OCI-LY7 (cell line): ENCODE measurements around the gene C12orf56. TPM values are rescaled to one million over a fixed set of nuclear protein-coding genes. Genes with fewer than 3 reads are reported as not detected.
"Not testable (repeated sequence)": the region's sequence is repeated elsewhere in the genome, so short reads cannot be mapped to it uniquely, and the experiment has no call there.

Experiments
- BruUV-seq: library from RNA; stranded (reverse); fragments of 400-500 nt; replicated peaks from 2 replicates; lab custom pipeline; 2021; lab: Mats Ljungman, UMichigan
- CTCF ChIA-PET: fragments of 300-600 bp; sonication (Branson Sonifier 250); formaldehyde crosslinking; loops from one replicate; lab custom pipeline; 2022; ENCODE audit warnings: antibody characterized with exemption; ENCODE audit not compliant: unreplicated experiment; lab: Charles Lee
- POLR2A ChIA-PET: fragments of 300-600 bp; sonication (Branson Sonifier 250); formaldehyde crosslinking; loops from one replicate; lab custom pipeline; 2022; ENCODE audit warnings: antibody characterized with exemption; lab: Charles Lee
- DNase-seq: peaks from one replicate; pipeline ENCODE4 v3.0.0-alpha.2; 2015; ENCODE audit warnings: low spot score
- H2AFZ ChIP-seq: fragments of 200-600 bp; sonication (generic), shearing (Covaris generic); 2 replicates; pipeline ENCODE4 v1.6.1; 2014; ENCODE audit warnings: mild to moderate bottlenecking, antibody characterized with exemption, low read length, moderate library complexity
- H3K27ac ChIP-seq: fragments of 200-600 bp; sonication (generic); 2 replicates; pipeline ENCODE4 v1.5.1; 2014; ENCODE audit warnings: mixed run types, low read depth, mild to moderate bottlenecking, moderate library complexity, low read length, inconsistent platforms; ENCODE audit not compliant: poor library complexity, severe bottlenecking
- H3K36me3 ChIP-seq: fragments of 200-600 bp; sonication (generic); 2 replicates; pipeline ENCODE4 v1.6.1; 2014; ENCODE audit warnings: mild to moderate bottlenecking, antibody characterized with exemption, low read length, moderate library complexity, mixed read lengths; ENCODE audit not compliant: insufficient read depth
- H3K4me1 ChIP-seq: fragments of 200-600 bp; sonication (generic); 2 replicates; pipeline ENCODE4 v1.5.1; 2014; ENCODE audit warnings: mild to moderate bottlenecking, low read length; ENCODE audit not compliant: insufficient read depth, poor library complexity, severe bottlenecking
- H3K4me2 ChIP-seq: fragments of 200-600 bp; sonication (generic); 2 replicates; pipeline ENCODE4 v1.6.1; 2014; ENCODE audit warnings: mild to moderate bottlenecking, low read length
- H3K4me3 ChIP-seq: fragments of 200-600 bp; sonication (generic); 2 replicates; pipeline ENCODE4 v1.5.1; 2014; ENCODE audit warnings: mild to moderate bottlenecking, low read depth, low read length; ENCODE audit not compliant: poor library complexity, severe bottlenecking
- H3K79me2 ChIP-seq: fragments of 200-600 bp; sonication (generic); 2 replicates; pipeline ENCODE4 v1.6.1; 2016; ENCODE audit warnings: low read depth, mild to moderate bottlenecking, low read length, moderate library complexity, mixed read lengths; ENCODE audit not compliant: insufficient read depth
- H3K9me2 ChIP-seq: fragments of 200-600 bp; sonication (generic); 2 replicates; pipeline ENCODE4 v1.6.1; 2016; ENCODE audit warnings: mild to moderate bottlenecking, low read length, mixed read lengths; ENCODE audit not compliant: insufficient read depth
- H3K9me3 ChIP-seq: fragments of 200-600 bp; sonication (generic); 2 replicates; pipeline ENCODE4 v1.6.1; 2014; ENCODE audit warnings: mild to moderate bottlenecking, mixed run types, low read length, mixed read lengths
- H4K20me1 ChIP-seq: fragments of 200-600 bp; sonication (generic); 2 replicates; pipeline ENCODE4 v1.6.1; 2014; ENCODE audit warnings: mild to moderate bottlenecking, antibody characterized with exemption, low read length, moderate library complexity, mixed read lengths; ENCODE audit not compliant: insufficient read depth
- CTCF ChIP-seq: fragments of 200-600 bp; sonication (generic); conservative IDR thresholded peaks from 2 replicates; pipeline ENCODE4 v1.5.1; 2014; ENCODE audit warnings: mild to moderate bottlenecking, antibody characterized with exemption, low read length, moderate library complexity, mixed read lengths
- EZH2phosphoT487 ChIP-seq: fragments of 200-600 bp; sonication (generic); IDR thresholded peaks from 2 replicates; pipeline ENCODE4 v1.6.1; 2018; ENCODE audit warnings: low read depth, borderline replicate concordance, mild to moderate bottlenecking, mixed run types, antibody characterized with exemption, low read length, moderate library complexity, mixed read lengths
- intact Hi-C: fragments of 100-400 bp; cut with micrococcal nuclease; formaldehyde crosslinking; loops from one replicate; pipeline ENCODE4 v1.10.0; 2022; ENCODE audit not compliant: unreplicated experiment
- total RNA-seq, 2 experiments: library from RNA; depleted of rRNA in 1 of 2; stranded (reverse); fragments of >200 nt in 1 of 2; shearing (Covaris generic) in 1 of 2; gene quantifications; 2 replicates each; pipeline ENCODE4 v1.2.3, GENCODE V29; 2014 to 2022

The C12orf56 gene
- total RNA-seq, 2 experiments from 2014 or later: not detected

- intact Hi-C loops: no loop called here
- ChIA-PET CTCF (no interaction called here), POLR2A (interaction anchor here (0.6 kb wide), 2 partner anchors 8 to 378 kb away, joined by 3 read pairs; no protein-coding TSS in a partner anchor)
- Histone ChIP-seq H3K79me2 (no peaks in the 10 kb centered on the region), H4K20me1 (no peaks in the 10 kb centered on the region), H3K4me3 (no peak overlapping the region), H3K4me1 (no peaks in the 10 kb centered on the region), H3K9me2 (no peaks in the 10 kb centered on the region), H3K4me2 (no peak overlapping the region), H3K27ac (no peak overlapping the region), H3K36me3 (no peaks in the 10 kb centered on the region), H2AFZ (no peak overlapping the region), H3K9me3 (no peaks in the 10 kb centered on the region)
- no TSS peak for BruUV-seq
- TF ChIP-seq CTCF: no peak
- TF ChIP-seq EZH2phosphoT487: no peak
- DNase-seq: no peak
Measured at GRCh38 chr12:64323476-64324225, 66.9 kb downstream of the C12orf56 start.

- H3K9me3 ChIP-seq: no peaks in the 10 kb centered on the region
- no peaks in the 10 kb centered on the region for H3K4me1 ChIP-seq
- H3K27ac ChIP-seq: no peak overlapping the region
- no peak for DNase-seq
- POLR2A ChIA-PET: no interaction called here
- no peak overlapping the region for H3K4me2 ChIP-seq
- intact Hi-C loops: no loop called here
- no peaks in the 10 kb centered on the region for H3K9me2 ChIP-seq
- no peak for TF ChIP-seq CTCF
- no peak for TF ChIP-seq EZH2phosphoT487
- CTCF ChIA-PET: no interaction called here
- H4K20me1 ChIP-seq: no peaks in the 10 kb centered on the region
- no peaks in the 10 kb centered on the region for H3K79me2 ChIP-seq
- no TSS peak for BruUV-seq
- H3K4me3 ChIP-seq: no peak overlapping the region
- no peaks in the 10 kb centered on the region for H3K36me3 ChIP-seq
- H2AFZ ChIP-seq: no peak overlapping the region
Measured at GRCh38 chr12:64323006-64323405, 67.6 kb downstream of the C12orf56 start.

GRCh38 chr12:64320611-64321010 is 69.9 kb downstream of the C12orf56 start:
- H3K9me2 ChIP-seq: no peaks in the 10 kb centered on the region
- no peaks in the 10 kb centered on the region for H3K79me2 ChIP-seq
- DNase-seq: no peak
- no peaks in the 10 kb centered on the region for H4K20me1 ChIP-seq
- ChIA-PET POLR2A (no interaction called here), CTCF (no interaction called here)
- intact Hi-C loops: no loop called here
- H3K36me3 ChIP-seq: no peaks in the 10 kb centered on the region
- no peak overlapping the region for H3K4me3 ChIP-seq
- H3K27ac ChIP-seq: no peak overlapping the region
- H3K4me2 ChIP-seq: no peak overlapping the region
- no peaks in the 10 kb centered on the region for H3K4me1 ChIP-seq
- TF ChIP-seq CTCF (no peak), EZH2phosphoT487 (no peak)
- no peak overlapping the region for H2AFZ ChIP-seq
- no peaks in the 10 kb centered on the region for H3K9me3 ChIP-seq
- BruUV-seq: no TSS peak

- H3K9me2 ChIP-seq, intact Hi-C loops, BruUV-seq, H3K36me3 ChIP-seq, H2AFZ ChIP-seq, H3K27ac ChIP-seq, H3K4me3 ChIP-seq, H3K4me2 ChIP-seq, H3K9me3 ChIP-seq, H4K20me1 ChIP-seq, DNase-seq, POLR2A ChIA-PET, CTCF ChIA-PET, H3K79me2 ChIP-seq, H3K4me1 ChIP-seq: not testable (repeated sequence)
Measured at GRCh38 chr12:64319540-64320225, 70.9 kb downstream of the C12orf56 start.
